IMR-90 (cell line): ENCODE results near the gene DND1. TPM values are rescaled to one million over a fixed set of nuclear protein-coding genes. Genes with fewer than 3 reads are reported as not detected.

ENCODE experiments used
- ATAC-seq: fragments of 200-7000 bp; cut with Tn5 transposase; 2 replicates; pipeline ENCODE4 v1.9.1; 2020; ENCODE audit warnings: low read depth, mild to moderate bottlenecking, moderate library complexity
- BruUV-seq: library from RNA; stranded (reverse); fragments of 400-500 nt; replicated peaks from 2 replicates; lab custom pipeline; 2021; lab: Mats Ljungman, UMichigan
- CTCF ChIA-PET: fragments of 300-600 bp; formaldehyde crosslinking; extraction: SDS; loops from one replicate; lab custom pipeline; 2021; ENCODE audit warnings: antibody characterized with exemption; lab: Yijun Ruan, JAX
- POLR2A ChIA-PET: fragments of 300-600 bp; sonication (Branson Sonifier 250); formaldehyde crosslinking; loops from one replicate; lab custom pipeline; 2022; ENCODE audit warnings: antibody characterized with exemption; ENCODE audit not compliant: unreplicated experiment; lab: Charles Lee
- DNase-seq: peaks from one replicate; pipeline ENCODE4 v3.0.0; 2013
- H2AFZ ChIP-seq: replicated peaks from 2 replicates; pipeline ENCODE3; 2013; ENCODE audit warnings: low read length, mild to moderate bottlenecking; ENCODE audit not compliant: poor library complexity
- H2AK5ac ChIP-seq: 2 replicates; pipeline ENCODE4 v1.6.1; 2013; ENCODE audit warnings: low read depth, low read length, inconsistent platforms
- H2AK9ac ChIP-seq: replicated peaks from 2 replicates; pipeline ENCODE3; 2013; ENCODE audit warnings: mild to moderate bottlenecking, low read depth, low read length, moderate library complexity; ENCODE audit not compliant: poor library complexity
- H2BK120ac ChIP-seq: 2 replicates; pipeline ENCODE4 v1.6.1; 2013; ENCODE audit warnings: low read depth, low read length, inconsistent platforms
- H2BK15ac ChIP-seq: 3 replicates; pipeline ENCODE4 v1.6.1; 2013; ENCODE audit warnings: low read depth, low read length, inconsistent platforms
- H2BK20ac ChIP-seq: 2 replicates; pipeline ENCODE4 v1.6.1; 2013; ENCODE audit warnings: low read depth, mild to moderate bottlenecking, inconsistent platforms, low read length, moderate library complexity
- H2BK5ac ChIP-seq: 2 replicates; pipeline ENCODE4 v1.6.1; 2013; ENCODE audit warnings: mild to moderate bottlenecking, low read depth, low read length, inconsistent platforms; ENCODE audit not compliant: poor library complexity, severe bottlenecking
- H3K14ac ChIP-seq: replicated peaks from 2 replicates; pipeline ENCODE4 v1.6.1; 2013; ENCODE audit warnings: low read depth, low read length, inconsistent platforms
- H3K18ac ChIP-seq: 2 replicates; pipeline ENCODE4 v1.6.1; 2013; ENCODE audit warnings: low read depth, low read length, control low read depth
- H3K23ac ChIP-seq: 2 replicates; pipeline ENCODE4 v1.6.1; 2013; ENCODE audit warnings: low read depth, low read length, inconsistent platforms
- H3K27ac ChIP-seq: 2 replicates; pipeline ENCODE4 v1.5.1; 2013; ENCODE audit warnings: mild to moderate bottlenecking, control low read depth, low read length; ENCODE audit not compliant: insufficient read depth
- H3K27me3 ChIP-seq: 2 replicates; pipeline ENCODE4 v1.6.1; 2013; ENCODE audit warnings: low read length; ENCODE audit not compliant: control insufficient read depth, insufficient read depth
- H3K36me3 ChIP-seq: 2 replicates; pipeline ENCODE4 v1.6.1; 2013; ENCODE audit warnings: low read length, mixed read lengths; ENCODE audit not compliant: control insufficient read depth, insufficient read depth
- H3K4ac ChIP-seq: 2 replicates; pipeline ENCODE4 v1.6.1; 2013; ENCODE audit warnings: low read depth, low read length, inconsistent platforms
- H3K4me1 ChIP-seq: 2 replicates; pipeline ENCODE4 v1.6.1; 2013; ENCODE audit warnings: low read length, mixed read lengths; ENCODE audit not compliant: control insufficient read depth, insufficient read depth
- H3K4me2 ChIP-seq: 2 replicates; pipeline ENCODE4 v1.6.1; 2013; ENCODE audit warnings: low read depth, mild to moderate bottlenecking, control low read depth, low read length, moderate library complexity
- H3K4me3 ChIP-seq: 2 replicates; pipeline ENCODE4 v1.5.1; 2013; ENCODE audit warnings: low read depth, mild to moderate bottlenecking, control low read depth, low read length, moderate library complexity; ENCODE audit not compliant: insufficient read depth
- H3K56ac ChIP-seq: 2 replicates; pipeline ENCODE4 v1.6.1; 2013; ENCODE audit warnings: low read length, inconsistent platforms; ENCODE audit not compliant: insufficient read depth; ENCODE audit errors: extremely low read depth
- H3K79me1 ChIP-seq, 2 experiments: 2 replicates each; pipeline ENCODE4 v1.6.1; 2013; ENCODE audit warnings: low read length in 2 of 2, inconsistent platforms in 1 of 2, low read depth in 1 of 2
- H3K9ac ChIP-seq: 2 replicates; pipeline ENCODE4 v1.6.1; 2013; ENCODE audit warnings: low read depth, low read length, control low read depth
- H3K9me1 ChIP-seq: 2 replicates; pipeline ENCODE4 v1.6.1; 2013; ENCODE audit warnings: low read length, inconsistent platforms; ENCODE audit not compliant: insufficient read depth
- H3K9me3 ChIP-seq: 2 replicates; pipeline ENCODE4 v1.6.1; 2013; ENCODE audit warnings: low read length; ENCODE audit not compliant: control insufficient read depth, insufficient read depth
- H4K20me1 ChIP-seq: 2 replicates; pipeline ENCODE4 v1.6.1; 2013; ENCODE audit warnings: low read length, inconsistent platforms; ENCODE audit not compliant: insufficient read depth
- H4K5ac ChIP-seq: 2 replicates; pipeline ENCODE4 v1.6.1; 2013; ENCODE audit warnings: mild to moderate bottlenecking, low read depth, low read length, control low read depth
- H4K8ac ChIP-seq, 2 experiments: 2 replicates each; pipeline ENCODE4 v1.6.1; 2013; ENCODE audit warnings: low read depth in 2 of 2, low read length in 2 of 2, control low read depth in 1 of 2, inconsistent platforms in 1 of 2
- H4K91ac ChIP-seq: 2 replicates; pipeline ENCODE4 v1.6.1; 2013; ENCODE audit warnings: low read depth, low read length, inconsistent platforms; ENCODE audit not compliant: insufficient read depth
- BHLHE40 ChIP-seq: fragments of 150-350 bp; IDR thresholded peaks from 2 replicates; pipeline ENCODE4 v1.6.1; 2016; ENCODE audit warnings: mild to moderate bottlenecking, low read depth, low read length
- CEBPB ChIP-seq: IDR thresholded peaks from 2 replicates; pipeline ENCODE4 v1.6.1; 2012; ENCODE audit warnings: low read depth, low read length, improper control_type of control experiment
- CHD1 ChIP-seq: IDR thresholded peaks from 2 replicates; pipeline ENCODE4 v1.6.1; 2012; ENCODE audit warnings: low read depth, low read length, improper control_type of control experiment
- FOS ChIP-seq: fragments of 150-350 bp; IDR thresholded peaks from 2 replicates; pipeline ENCODE4 v1.6.1; 2016; ENCODE audit warnings: low read depth, low read length
- MAFK ChIP-seq: IDR thresholded peaks from 2 replicates; pipeline ENCODE4 v1.6.1; 2012; ENCODE audit warnings: low read depth, low read length, improper control_type of control experiment
- RCOR1 ChIP-seq: IDR thresholded peaks from 2 replicates; pipeline ENCODE4 v1.6.1; 2012; ENCODE audit warnings: mild to moderate bottlenecking, low read length, improper control_type of control experiment; ENCODE audit not compliant: insufficient replicate concordance
- WGBS, 2 experiments: methylation state at CpG; one replicate each; pipeline versions ENCODE4 v1.1.5 to v1.1.7; 2013; ENCODE audit warnings: missing lambda C conversion rate in 2 of 2; ENCODE audit not compliant: insufficient read length in 1 of 2; ENCODE audit errors: extremely low coverage in 2 of 2; 5-methylcytosine and 5-hydroxymethylcytosine counted together
- dilution Hi-C: fragments of 300-500 bp; cut with HindIII; formaldehyde crosslinking; loops from one replicate; pipeline ENCODE4 v1.14.3; 2018; ENCODE audit warnings: low sequenced_read_pairs; ENCODE audit not compliant: unreplicated experiment
- in situ Hi-C: fragments of 300-500 bp; cut with MboI; formaldehyde crosslinking; loops from 3 replicates; pipeline ENCODE4 v1.14.3; 2019; ENCODE audit warnings: low sequenced_read_pairs, inconsistent platforms, mixed read lengths
- intact Hi-C: fragments of 100-400 bp; cut with micrococcal nuclease; formaldehyde crosslinking; loops from 2 replicates; pipeline ENCODE4 v1.10.0; 2022
- polyA plus RNA-seq, 3 experiments: library from polyadenylated mRNA; depleted of rRNA; stranded (reverse); fragments of >200 nt; gene quantifications; 2 replicates each; pipeline ENCODE4 v1.2.3, GENCODE V29; 2012; ENCODE audit warnings: low replicate concordance in 1 of 3
- total RNA-seq: library from RNA; depleted of rRNA; stranded (reverse); fragments of >200 nt; gene quantifications from 2 replicates; pipeline ENCODE4 v1.2.3, GENCODE V29; 2012

DND1 gene
- total and polyA plus RNA-seq, 2 of the 4 experiments (the other 2 are of a cell fraction), result under 0.01 to 0.67 TPM

DNA sequence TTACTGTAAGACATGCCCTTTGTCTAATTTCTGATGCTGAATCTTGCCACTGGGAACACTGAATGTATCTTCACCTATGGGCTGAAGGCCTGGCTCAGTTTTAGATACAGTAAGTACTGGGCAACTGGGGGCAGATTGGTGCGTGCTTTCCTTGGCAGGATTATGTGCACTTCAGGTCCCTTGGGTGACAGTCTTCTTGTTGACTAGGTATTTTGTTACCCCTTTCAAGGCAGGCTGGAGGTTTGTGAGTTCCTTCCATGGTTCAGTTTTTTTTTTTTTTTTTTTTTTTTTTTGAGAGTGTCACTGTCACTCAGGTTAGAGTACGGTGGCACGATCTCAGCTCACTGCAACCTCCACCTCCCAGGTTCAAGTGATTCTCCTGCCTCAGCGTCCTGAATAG lies 34.4 kb upstream of the DND1 start:
- Histone ChIP-seq H3K18ac (no peak overlapping the region), H4K91ac (no peak overlapping the region), H3K9me3 (no peaks in the 10 kb centered on the region), H3K79me1 (peaks cover 4 to 6% of the 10 kb centered on the region in 2 experiments; a peak in 1 of 4 replicates), H2BK120ac (no peak overlapping the region), H3K4me1 (no peaks in the 10 kb centered on the region), H3K27ac (no peak overlapping the region), H3K9ac (no peak overlapping the region), H2BK15ac (no peak overlapping the region), H3K4me2 (no peak overlapping the region), H3K14ac (no peak overlapping the region), H4K8ac (no peak overlapping the region), H2BK5ac (no peak overlapping the region), H3K36me3 (peaks cover 17% of the 10 kb centered on the region), H3K4ac (no peak overlapping the region), H2AK5ac (no peak overlapping the region), H4K5ac (no peak overlapping the region), H3K56ac (no peak overlapping the region), H2AK9ac (no peak overlapping the region), H4K20me1 (0 out of 2 replicates have a peak, but pooled peaks cover 5% of the 10 kb centered on the region), H3K4me3 (no peak overlapping the region), H2BK20ac (no peak overlapping the region), H2AFZ (no peak overlapping the region), H3K9me1 (no peaks in the 10 kb centered on the region), H3K23ac (no peak overlapping the region), H3K27me3 (no peaks in the 10 kb centered on the region)
- DNase-seq, result no peak
- dilution Hi-C loops, result no loop called here
- ChIA-PET CTCF (no interaction called here), POLR2A (no interaction called here)
- TF ChIP-seq CHD1, result no peak
- no peak for TF ChIP-seq RCOR1
- TF ChIP-seq BHLHE40, result no peak
- no peak for TF ChIP-seq CEBPB
- TF ChIP-seq MAFK, result no peak
- no peak for TF ChIP-seq FOS
- in situ Hi-C loops, result no loop called here
- BruUV-seq, result no TSS peak
- no CpG with 5 or more reads among the region's 4 CpGs for WGBS, 2 experiments
- intact Hi-C loops, result no loop called here
- no peak for ATAC-seq
